ENCODE data around the gene ZNF331.
A peak's percentile ranks its signal among the peaks of the same experiment; 100 is the strongest.

ZNF331 gene

GRCh38 chr19:53521373-53522202 lies 16.4 kb upstream of the ZNF331 start:
- no peak for DNase-seq

- DNase-seq = no peak
Measured at GRCh38 chr19:53525922-53526321, 12.0 kb upstream of the ZNF331 start.

GRCh38 chr19:53530622-53531021 lies 7.3 kb upstream of the ZNF331 start:
- DNase-seq = no peak

GRCh38 chr19:53531457-53531856 lies 6.5 kb upstream of the ZNF331 start:
- no peak for DNase-seq

GRCh38 chr19:53532362-53532761 lies 5.6 kb upstream of the ZNF331 start:
- DNase-seq = no peak

GRCh38 chr19:53536225-53536548 lies 1.8 kb upstream of the ZNF331 start:
- no peak for DNase-seq

GRCh38 chr19:53537121-53537520 lies 824 bp upstream of the ZNF331 start:
- DNase-seq = no peak

- no peak for DNase-seq
Measured at GRCh38 chr19:53538378-53539109, 599 bp downstream of the ZNF331 start.

- no peak for DNase-seq
Measured at GRCh38 chr19:53540091-53540490, 2.1 kb downstream of the ZNF331 start.

GRCh38 chr19:53541971-53542370 lies 4.0 kb downstream of the ZNF331 start:
- no peak for DNase-seq

- no peak for DNase-seq
Measured at GRCh38 chr19:53545271-53546065, 7.5 kb downstream of the ZNF331 start.

- DNase-seq = no peak
Measured at GRCh38 chr19:53546758-53547513, 9.0 kb downstream of the ZNF331 start.

- peak; percentile 33 for DNase-seq
Measured at GRCh38 chr19:53549340-53549739, 11.4 kb downstream of the ZNF331 start.

- no peak for DNase-seq
Measured at GRCh38 chr19:53552001-53552721, 14.2 kb downstream of the ZNF331 start.

- DNase-seq = no peak
Measured at GRCh38 chr19:53553156-53553555, 15.2 kb downstream of the ZNF331 start.

GRCh38 chr19:53553865-53554791 lies 16.2 kb downstream of the ZNF331 start:
- DNase-seq = peak; percentile 79

- DNase-seq = no peak
Measured at GRCh38 chr19:53554804-53555203, 16.9 kb downstream of the ZNF331 start.

GRCh38 chr19:53555352-53555751 lies 17.4 kb downstream of the ZNF331 start:
- DNase-seq = no peak

- no peak for DNase-seq
Measured at GRCh38 chr19:53571339-53571738, 33.4 kb downstream of the ZNF331 start.

GRCh38 chr19:53576941-53577653 lies 39.2 kb downstream of the ZNF331 start:
- DNase-seq = no peak

Data from midbrain (tissue), 1 donor.